Stimulated activated CD8-positive, alpha-beta memory T cell treated with anti-CD3 and anti-CD28 coated beads, Interleukin-12 subunit alpha, Interleukin-12 subunit beta, amount 100 ng/mL, for 1 hour (primary cell): ENCODE measurements around the gene CACNG4.

Experiments
- DNase-seq: peaks from one replicate; pipeline ENCODE4 v3.0.0-alpha.2; 2020; ENCODE audit warnings: low read depth

Gene CACNG4

DNA sequence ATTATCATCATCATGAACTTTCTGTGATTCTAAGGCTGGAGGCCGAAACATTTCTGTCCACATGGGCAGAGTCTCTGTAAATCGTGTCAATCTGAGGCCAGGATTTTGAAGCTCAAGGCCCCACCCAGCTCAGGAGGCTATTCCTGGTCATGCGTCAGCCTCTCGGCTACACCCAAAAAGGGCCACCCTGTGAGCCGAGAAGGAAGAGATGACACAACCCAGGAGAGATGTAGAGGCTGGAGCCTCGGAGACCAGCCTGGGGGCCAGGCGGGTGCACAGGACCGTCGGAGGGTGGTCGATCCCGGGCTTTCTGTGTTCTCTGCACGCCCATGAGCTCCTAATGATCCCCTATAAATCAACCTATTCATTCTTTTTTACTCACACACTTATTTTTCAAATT, 78.8 kb downstream of the CACNG4 start:
- no peak for DNase-seq

- DNase-seq, result no peak
These were observed 79.7 kb downstream of the CACNG4 start, which contains the start of gene CACNG1 for GRCh38 chr17:67044016-67044772. Gene CACNG1, plus strand, starts transcription at chr17:67044554. Its CDS starts 107 bp downstream, at chr17:67044661.

DNA sequence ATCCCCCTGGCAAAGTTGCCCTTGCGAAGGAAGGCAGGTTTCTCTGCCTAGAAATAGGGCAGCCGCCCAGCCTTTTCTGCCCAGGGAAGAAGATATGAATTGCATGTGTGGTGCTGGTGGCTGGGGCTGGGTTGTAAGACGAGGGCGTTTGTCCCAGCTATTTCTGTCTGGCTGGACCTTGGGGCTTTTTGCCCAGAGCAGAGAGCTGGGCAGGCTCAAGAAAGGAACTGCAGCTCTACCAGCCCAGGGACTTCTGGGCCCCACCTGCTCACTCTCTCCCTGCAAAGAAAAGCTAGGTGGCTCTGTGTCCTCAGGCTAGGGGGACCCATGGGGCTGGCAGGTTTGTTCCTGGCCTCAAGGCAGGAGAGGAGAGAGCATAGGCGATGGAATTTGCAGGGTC, 80.4 kb downstream of the CACNG4 start:
- no peak for DNase-seq

- DNase-seq, result no peak
These were observed 81.9 kb downstream of the CACNG4 start for GRCh38 chr17:67046398-67046797.

DNA sequence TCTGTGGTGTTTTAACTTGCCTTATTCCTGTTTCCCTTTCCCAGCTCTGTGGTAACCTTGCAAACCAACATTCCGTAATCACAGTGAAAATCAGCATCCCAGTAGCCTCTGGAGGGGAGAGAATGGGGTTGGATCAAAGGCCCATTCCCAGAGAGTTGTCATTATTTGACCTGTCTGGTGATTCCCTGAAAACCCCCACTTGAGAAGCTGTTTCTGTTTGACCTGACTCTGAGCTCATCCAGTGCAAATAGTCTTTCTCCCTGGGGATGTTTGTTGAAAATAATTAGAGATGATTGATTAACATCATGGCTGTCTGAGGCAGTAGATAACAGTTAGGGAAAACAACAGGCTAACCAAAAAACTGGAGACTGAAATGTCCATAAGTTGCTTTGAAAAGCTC, 82.9 kb downstream of the CACNG4 start:
- no peak for DNase-seq

- DNase-seq, result no peak
These were observed 84.7 kb downstream of the CACNG4 start for GRCh38 chr17:67049025-67049739.

GRCh38 chr17:67050066-67050465, 85.6 kb downstream of the CACNG4 start:
- no peak for DNase-seq

DNA sequence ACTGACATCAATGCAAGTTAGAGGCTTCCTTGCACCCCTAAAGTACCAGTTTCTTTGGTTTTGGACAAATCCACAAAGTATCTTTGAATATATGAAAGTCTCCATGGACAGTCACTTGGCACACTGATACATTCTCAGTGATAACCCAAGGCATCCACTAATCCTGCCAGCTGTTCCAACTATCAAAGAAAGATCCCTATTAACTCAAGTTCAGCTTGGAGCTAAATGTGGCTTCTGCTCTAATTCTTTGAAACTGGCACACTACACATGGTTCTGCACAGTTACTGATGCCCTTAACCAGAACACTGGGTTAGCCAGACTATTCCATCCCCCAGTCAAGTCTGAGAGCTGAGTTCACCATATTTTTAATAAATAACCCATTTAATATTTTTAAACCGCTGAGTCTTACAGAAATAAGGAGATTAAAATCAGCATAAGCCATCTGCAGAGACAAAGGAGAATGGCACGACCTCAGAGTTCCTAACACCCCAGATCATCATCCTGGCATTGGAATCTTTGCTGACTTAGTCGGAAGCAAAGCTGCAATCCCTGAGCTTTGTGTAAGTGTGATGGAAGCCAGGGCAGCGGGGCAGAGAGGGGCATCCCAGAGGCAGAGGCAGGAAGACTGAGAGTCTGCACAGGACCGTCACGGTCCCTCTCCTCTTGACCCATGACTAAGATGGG, 86.1 kb downstream of the CACNG4 start:
- DNase-seq, result no peak

DNA sequence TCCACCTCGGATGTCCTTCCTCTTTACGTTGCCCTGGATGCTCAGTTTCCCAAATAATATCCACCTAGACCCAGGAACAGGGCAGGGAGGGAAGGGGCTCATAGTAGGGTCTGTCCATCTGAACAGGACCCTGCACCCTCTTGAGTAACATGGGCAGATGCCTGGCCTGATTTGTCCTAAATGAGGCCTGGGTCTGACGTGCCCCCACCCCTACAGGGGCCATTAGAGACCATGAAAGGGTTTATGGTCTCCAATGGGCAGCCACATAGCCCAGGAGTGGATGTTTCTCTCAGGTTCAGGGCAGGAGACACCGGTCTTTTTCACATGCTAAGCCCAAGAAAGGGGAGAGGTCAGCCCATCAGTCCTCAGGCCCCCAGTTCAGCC, 86.6 kb downstream of the CACNG4 start:
- DNase-seq, result no peak

GRCh38 chr17:67051837-67052236, 87.3 kb downstream of the CACNG4 start:
- DNase-seq, result no peak

GRCh38 chr17:67052720-67053437, 88.4 kb downstream of the CACNG4 start:
- no peak for DNase-seq

DNA sequence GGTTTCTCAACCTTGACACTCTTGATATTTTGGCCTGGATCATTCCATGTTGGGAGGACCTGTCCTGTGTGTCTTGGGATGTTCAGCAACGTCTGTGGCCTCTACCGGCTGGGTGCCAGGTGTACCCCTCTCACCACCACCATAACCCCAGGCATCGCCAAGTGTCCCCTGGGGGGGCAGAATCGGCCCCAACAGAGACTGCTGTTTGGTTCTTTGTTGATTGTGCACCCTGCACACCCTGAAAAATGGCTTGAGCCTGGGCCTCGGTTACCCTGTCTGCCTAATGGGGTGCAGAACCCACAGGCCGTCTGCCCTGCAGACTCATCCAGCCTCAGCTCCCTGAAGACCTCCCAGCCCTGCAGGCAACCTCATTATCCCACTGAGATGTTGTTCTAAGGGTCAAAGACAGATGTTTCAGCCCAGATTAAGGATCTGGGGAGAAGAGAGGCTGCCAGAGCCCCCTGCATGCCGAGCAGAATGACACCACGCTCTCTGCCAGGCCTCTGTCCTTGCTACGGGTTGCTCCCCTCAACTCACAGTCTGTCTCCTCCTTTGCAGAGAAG, 89.0 kb downstream of the CACNG4 start:
- DNase-seq, result no peak

- no peak for DNase-seq
These were observed 89.6 kb downstream of the CACNG4 start for GRCh38 chr17:67054011-67054591.

GRCh38 chr17:67054608-67055007, 90.1 kb downstream of the CACNG4 start:
- DNase-seq, result no peak

DNA sequence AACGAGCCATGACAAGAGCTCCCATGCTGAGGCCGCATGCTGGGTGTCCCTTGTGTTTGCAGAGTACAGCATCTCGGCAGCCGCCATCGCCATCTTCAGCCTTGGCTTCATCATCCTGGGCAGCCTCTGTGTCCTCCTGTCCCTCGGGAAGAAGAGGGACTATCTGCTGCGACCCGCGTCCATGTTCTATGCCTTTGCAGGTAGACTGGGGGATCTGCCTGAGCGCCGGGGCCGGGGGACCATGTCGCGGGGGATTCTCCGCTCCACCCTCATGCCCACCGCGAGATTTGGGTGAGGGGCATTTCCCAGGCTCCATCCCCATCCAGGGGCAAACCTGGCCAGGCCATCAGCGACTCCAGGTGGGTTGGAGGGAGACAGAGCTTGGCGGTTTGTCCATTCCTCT, 90.5 kb downstream of the CACNG4 start:
- DNase-seq, result no peak

- DNase-seq, result no peak
These were observed 91.6 kb downstream of the CACNG4 start for GRCh38 chr17:67055811-67056745.

GRCh38 chr17:67056746-67057490, 92.4 kb downstream of the CACNG4 start:
- DNase-seq, result no peak

DNA sequence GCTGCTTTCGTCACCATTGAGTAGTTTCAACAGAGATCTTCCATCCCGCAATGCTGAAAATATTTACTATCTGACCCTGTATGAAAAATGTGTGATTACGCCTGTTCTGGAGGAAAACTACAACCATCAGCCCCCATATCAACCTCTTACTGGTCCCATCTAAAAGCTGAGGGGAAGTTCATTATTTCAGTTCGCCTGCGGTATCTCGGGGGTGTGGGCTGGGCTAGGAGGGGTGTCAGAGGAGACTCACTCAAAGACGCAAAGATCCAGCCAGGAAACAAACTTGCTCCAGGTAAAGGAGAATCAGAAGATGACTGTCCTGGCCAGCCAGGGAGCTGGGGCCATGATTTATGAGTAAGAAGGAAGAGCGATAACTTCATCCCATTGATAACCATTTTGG, 93.5 kb downstream of the CACNG4 start:
- DNase-seq, result no peak

DNA sequence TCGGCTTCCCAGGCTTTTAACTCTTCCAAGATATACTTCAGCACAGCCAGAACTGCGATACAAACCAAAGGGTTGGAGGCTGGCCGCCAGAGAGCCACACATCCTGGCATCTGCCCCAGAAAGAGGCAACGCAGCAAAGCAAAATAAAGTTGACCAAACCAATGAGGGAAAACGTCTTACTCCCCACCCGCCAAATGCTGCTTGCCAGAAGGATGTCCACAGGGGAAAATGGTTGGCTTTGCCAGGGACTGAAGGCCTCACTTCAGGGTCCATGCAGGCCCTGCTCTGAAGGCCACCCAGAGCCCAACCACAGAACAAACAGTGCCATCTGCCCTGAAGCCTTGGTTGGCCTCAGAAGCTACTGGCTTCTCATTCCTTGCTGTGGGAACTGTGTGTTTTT, 94.9 kb downstream of the CACNG4 start:
- DNase-seq, result no peak

GRCh38 chr17:67063141-67063540, 98.6 kb downstream of the CACNG4 start:
- no peak for DNase-seq
